Neuronal stem cell (in vitro differentiated cells): ENCODE results near the gene SORBS2. TPM values are rescaled to one million over a fixed set of nuclear protein-coding genes. Genes with fewer than 3 reads are reported as not detected.
"Not testable (repeated sequence)": the region's sequence is repeated elsewhere in the genome, so short reads cannot be mapped to it uniquely, and the experiment has no call there.

ENCODE experiments used
- DNase-seq: peaks from one replicate; pipeline ENCODE4 v3.0.0-alpha.2; 2013; ENCODE audit warnings: low spot score
- H2AFZ ChIP-seq: one replicate; pipeline ENCODE4 v1.6.1; 2013; ENCODE audit warnings: mild to moderate bottlenecking, low read length, inconsistent platforms
- H2AK5ac ChIP-seq: 2 replicates; pipeline ENCODE4 v1.6.1; 2013; ENCODE audit warnings: low read depth, mild to moderate bottlenecking, inconsistent platforms, low read length, moderate library complexity, mixed read lengths
- H2BK120ac ChIP-seq: 2 replicates; pipeline ENCODE4 v1.6.1; 2013; ENCODE audit warnings: low read depth, mild to moderate bottlenecking, inconsistent platforms, low read length, moderate library complexity, mixed read lengths
- H2BK12ac ChIP-seq: one replicate; pipeline ENCODE4 v1.6.1; 2013; ENCODE audit warnings: low read length, inconsistent platforms
- H2BK15ac ChIP-seq: 2 replicates; pipeline ENCODE4 v1.6.1; 2013; ENCODE audit warnings: mild to moderate bottlenecking, low read length, inconsistent platforms, mixed read lengths
- H2BK5ac ChIP-seq: one replicate; pipeline ENCODE4 v1.6.1; 2013; ENCODE audit warnings: inconsistent platforms, mild to moderate bottlenecking, low read length, moderate library complexity
- H3K14ac ChIP-seq: one replicate; pipeline ENCODE4 v1.6.1; 2013; ENCODE audit warnings: low read length, inconsistent platforms
- H3K18ac ChIP-seq: 2 replicates; pipeline ENCODE4 v1.6.1; 2013; ENCODE audit warnings: low read length, inconsistent platforms
- H3K23ac ChIP-seq: 2 replicates; pipeline ENCODE4 v1.6.1; 2013; ENCODE audit warnings: low read depth, mild to moderate bottlenecking, mixed read lengths, low read length, inconsistent platforms; ENCODE audit not compliant: poor library complexity
- H3K27ac ChIP-seq: replicated peaks from 3 replicates; pipeline ENCODE4 v1.5.1; 2013; ENCODE audit warnings: low read length, inconsistent platforms
- H3K27me3 ChIP-seq, 3 experiments: 2 replicates each; pipeline ENCODE4 v1.6.1; 2013; ENCODE audit warnings: low read length in 3 of 3, mild to moderate bottlenecking in 2 of 3, inconsistent platforms in 1 of 3, low read depth in 1 of 3, mixed read lengths in 1 of 3, moderate library complexity in 1 of 3; ENCODE audit not compliant: control insufficient read depth in 3 of 3, insufficient read depth in 3 of 3
- H3K36me3 ChIP-seq, 2 donors: replicated peaks in 1 of 2; 2 replicates each; pipeline ENCODE4 v1.6.1; 2013; ENCODE audit warnings: low read length in 2 of 2; ENCODE audit not compliant: control insufficient read depth in 2 of 2, insufficient read depth in 2 of 2
- H3K4ac ChIP-seq: 2 replicates; pipeline ENCODE4 v1.6.1; 2013; ENCODE audit warnings: inconsistent platforms, mild to moderate bottlenecking, low read length, moderate library complexity
- H3K4me1 ChIP-seq, 2 donors: 1 replicate in 1 of 2; 2 replicates in 1 of 2; pipeline ENCODE4 v1.6.1; 2013; ENCODE audit warnings: low read length in 2 of 2, low read depth in 1 of 2; ENCODE audit not compliant: control insufficient read depth in 2 of 2, insufficient read depth in 1 of 2
- H3K4me2 ChIP-seq: one replicate; pipeline ENCODE4 v1.6.1; 2013; ENCODE audit warnings: mild to moderate bottlenecking, low read length, inconsistent platforms; ENCODE audit not compliant: insufficient read depth, poor library complexity, severe bottlenecking
- H3K4me3 ChIP-seq, 2 donors: 2 replicates each; pipeline ENCODE4 v1.5.1; 2013; ENCODE audit warnings: low read length in 2 of 2, mild to moderate bottlenecking in 2 of 2, inconsistent platforms in 1 of 2, moderate library complexity in 1 of 2
- H3K79me1 ChIP-seq: one replicate; pipeline ENCODE4 v1.6.1; 2013; ENCODE audit warnings: low read depth, mild to moderate bottlenecking, inconsistent platforms, low read length, moderate library complexity
- H3K9ac ChIP-seq: one replicate; pipeline ENCODE4 v1.6.1; 2013; ENCODE audit warnings: mild to moderate bottlenecking, low read depth, low read length, inconsistent platforms; ENCODE audit not compliant: poor library complexity
- H3K9me3 ChIP-seq, 2 donors: replicated peaks in 1 of 2; 2 replicates each; pipeline versions ENCODE3 to v1.6.1; 2013; ENCODE audit warnings: low read length in 2 of 2, mild to moderate bottlenecking in 2 of 2, inconsistent platforms in 1 of 2, low read depth in 1 of 2, mixed read lengths in 1 of 2, moderate library complexity in 1 of 2; ENCODE audit not compliant: control insufficient read depth in 2 of 2, insufficient read depth in 1 of 2
- H4K8ac ChIP-seq: one replicate; pipeline ENCODE4 v1.6.1; 2013; ENCODE audit warnings: low read depth, mild to moderate bottlenecking, inconsistent platforms, low read length, moderate library complexity
- H4K91ac ChIP-seq: one replicate; pipeline ENCODE4 v1.6.1; 2013; ENCODE audit warnings: low read length, low read depth, mild to moderate bottlenecking, inconsistent platforms; ENCODE audit not compliant: poor library complexity
- WGBS, 2 donors: extraction: QIAGEN DNeasy Blood & Tissue Kit; methylation state at CpG; one replicate each; pipeline ENCODE4 v1.1.7; 2013; ENCODE audit warnings: missing lambda C conversion rate in 2 of 2, mixed read lengths in 1 of 2; ENCODE audit not compliant: insufficient read length in 2 of 2, insufficient replicate concordance in 1 of 2; ENCODE audit errors: extremely low coverage in 2 of 2; 5-methylcytosine and 5-hydroxymethylcytosine counted together
- polyA plus RNA-seq, 2 experiments: library from polyadenylated mRNA; stranded (reverse); fragments of 200-250 nt; gene quantifications; one replicate each; pipeline ENCODE4 v1.2.3, GENCODE V29; 2013

SORBS2 gene
- 79.5 TPM for polyA plus RNA-seq (2013, experiment 1 of 2)
- 78.3 TPM for polyA plus RNA-seq (2013, experiment 2 of 2)

GRCh38 chr4:185811509-185812364 is at the start of gene SORBS2:
TSS of gene SORBS2 (minus strand) at chr4:185812194. CDS start at chr4:185690571, 121,623 bp downstream.
- DNase-seq = no peak
- no peak within 1 kb of the TSS for H3K14ac ChIP-seq
- H3K4ac ChIP-seq = peak within 1 kb of the TSS; percentile 19
- H2BK12ac ChIP-seq = peak within 1 kb of the TSS; percentile 66
- no peaks in the 10 kb centered on the region for H3K9me3 ChIP-seq
- H2BK120ac ChIP-seq = peak within 1 kb of the TSS; percentile 56
- H3K27me3 ChIP-seq = no peaks in the 10 kb centered on the region
- no peak within 1 kb of the TSS for H3K9ac ChIP-seq
- H2AFZ ChIP-seq = peak within 1 kb of the TSS; percentile 81
- H3K79me1 ChIP-seq = no peaks in the 10 kb centered on the region
- peaks cover 14 to 15% of the 10 kb centered on the region in 2 donors for H3K4me1 ChIP-seq
- peak within 1 kb of the TSS; percentile 90 for H3K27ac ChIP-seq
- no CpG with 5 or more reads among the region's 20 CpGs for WGBS, 2 donors
- H2AK5ac ChIP-seq = peak within 1 kb of the TSS; percentile 5
- peak within 1 kb of the TSS; percentile 67 for H3K4me2 ChIP-seq
- H3K18ac ChIP-seq = peak within 1 kb of the TSS; percentile 93
- no peak within 1 kb of the TSS for H2BK5ac ChIP-seq
- H2BK15ac ChIP-seq = no peak within 1 kb of the TSS
- H3K36me3 ChIP-seq = no peaks in the 10 kb centered on the region
- peak within 1 kb of the TSS; percentile 29 for H3K23ac ChIP-seq
- H4K91ac ChIP-seq = peak within 1 kb of the TSS; percentile 94
- peak within 1 kb of the TSS; percentile 59 to 65 for H3K4me3 ChIP-seq
- H4K8ac ChIP-seq = no peak within 1 kb of the TSS

- no peak overlapping the region for H2BK5ac ChIP-seq
- H4K8ac ChIP-seq = no peak overlapping the region
- no peaks in the 10 kb centered on the region for H3K36me3 ChIP-seq
- no peak overlapping the region for H2BK15ac ChIP-seq
- H2BK12ac ChIP-seq = no peak overlapping the region
- no peak overlapping the region for H2AK5ac ChIP-seq
- H3K4me3 ChIP-seq = no peak overlapping the region
- H3K79me1 ChIP-seq = no peaks in the 10 kb centered on the region
- DNase-seq = no peak
- H3K4me1 ChIP-seq = no peaks in the 10 kb centered on the region
- no peak overlapping the region for H3K18ac ChIP-seq
- no peak overlapping the region for H3K9ac ChIP-seq
- H3K9me3 ChIP-seq = peaks cover 0 to 24% of the 10 kb centered on the region in 2 donors
- no peak overlapping the region for H3K4me2 ChIP-seq
- H3K27me3 ChIP-seq = no peaks in the 10 kb centered on the region
- H3K23ac ChIP-seq = no peak overlapping the region
- H3K14ac ChIP-seq = no peak overlapping the region
- no CpG with 5 or more reads among the region's 7 CpGs for WGBS, 2 donors
- H2AFZ ChIP-seq = no peak overlapping the region
- no peak overlapping the region for H2BK120ac ChIP-seq
- no peak overlapping the region for H4K91ac ChIP-seq
- H3K4ac ChIP-seq = no peak overlapping the region
- H3K27ac ChIP-seq = no peak overlapping the region
Observed at GRCh38 chr4:185859111-185859510, 47.1 kb upstream of the SORBS2 start.

- not testable (repeated sequence) for H4K91ac ChIP-seq, H2AFZ ChIP-seq, H2BK12ac ChIP-seq, H3K4me2 ChIP-seq, H3K4ac ChIP-seq, H3K14ac ChIP-seq, H4K8ac ChIP-seq, H2BK15ac ChIP-seq, H2AK5ac ChIP-seq, DNase-seq, H2BK120ac ChIP-seq, H3K9ac ChIP-seq, H2BK5ac ChIP-seq, H3K27me3 ChIP-seq, H3K36me3 ChIP-seq, H3K18ac ChIP-seq, H3K4me1 ChIP-seq, H3K27ac ChIP-seq, H3K79me1 ChIP-seq, H3K23ac ChIP-seq, H3K4me3 ChIP-seq
- WGBS, 2 donors = no CpG with 5 or more reads among the region's 4 CpGs
- peaks cover 0 to 24% of the 10 kb centered on the region in 2 donors for H3K9me3 ChIP-seq
Observed at GRCh38 chr4:185857561-185857960, 45.6 kb upstream of the SORBS2 start.

GRCh38 chr4:185853841-185854240 is 41.8 kb upstream of the SORBS2 start:
- H2BK12ac ChIP-seq = no peak overlapping the region
- DNase-seq = no peak

More at GRCh38 chr4:185853841-185854240, 41.8 kb upstream of the SORBS2 start:
- Histone ChIP-seq H3K14ac (no peak overlapping the region), H3K27me3 (no peaks in the 10 kb centered on the region), H3K36me3 (no peaks in the 10 kb centered on the region), H3K9me3 (peaks cover 0 to 23% of the 10 kb centered on the region in 2 donors), H3K9ac (no peak overlapping the region), H2BK5ac (no peak overlapping the region), H3K27ac (no peak overlapping the region), H2AFZ (no peak overlapping the region), H3K79me1 (no peaks in the 10 kb centered on the region), H2AK5ac (no peak overlapping the region), H3K4me3 (no peak overlapping the region), H2BK15ac (no peak overlapping the region), H3K4me2 (no peak overlapping the region), H3K4me1 (peaks cover 0 to 2% of the 10 kb centered on the region in 2 donors), H3K4ac (no peak overlapping the region), H3K23ac (no peak overlapping the region), H4K91ac (no peak overlapping the region), H2BK120ac (no peak overlapping the region), H3K18ac (no peak overlapping the region), H4K8ac (no peak overlapping the region)
- WGBS, 2 donors = no CpG with 5 or more reads among the region's 3 CpGs
